Stimulated activated CD8-positive, alpha-beta memory T cell treated with anti-CD3 and anti-CD28 coated beads, Interleukin-15, amount 100 ng/mL, for 24 hours (primary cell): ENCODE results near the gene FXR2.

Experiments
- DNase-seq: peaks from one replicate; pipeline ENCODE4 v3.0.0-alpha.2; 2020; ENCODE audit warnings: low read depth

Gene FXR2

GRCh38 chr17:7570351-7570750 lies 44.3 kb downstream of the FXR2 start:
- DNase-seq = no peak

GRCh38 chr17:7569571-7569970 lies 45.1 kb downstream of the FXR2 start:
- no peak for DNase-seq

GRCh38 chr17:7563115-7563869 lies 51.4 kb downstream of the FXR2 start:
- no peak for DNase-seq

GRCh38 chr17:7562208-7562605 lies 52.5 kb downstream of the FXR2 start:
- DNase-seq = no peak

GRCh38 chr17:7561589-7562207 lies 53.0 kb downstream of the FXR2 start, which contains the start of gene SENP3:
TSS of gene SENP3 (plus strand) at chr17:7561919. CDS start at chr17:7563077, 1,158 bp downstream.
- DNase-seq = peak; percentile 91

- peak; percentile 63 for DNase-seq
Measured at GRCh38 chr17:7561028-7561575, 53.6 kb downstream of the FXR2 start.

GRCh38 chr17:7560172-7561027 lies 54.3 kb downstream of the FXR2 start:
- DNase-seq = no peak

- no peak for DNase-seq
Measured at GRCh38 chr17:7559320-7560171, 55.2 kb downstream of the FXR2 start.

- no peak for DNase-seq
Measured at GRCh38 chr17:7558544-7559319, 56.0 kb downstream of the FXR2 start, which contains the start of gene TNFSF13. TSS of gene TNFSF13 (plus strand) at chr17:7558750. CDS start at chr17:7559040, 290 bp downstream.

GRCh38 chr17:7557775-7558543 lies 56.7 kb downstream of the FXR2 start:
- no peak for DNase-seq

GRCh38 chr17:7557147-7557764 lies 57.4 kb downstream of the FXR2 start:
- no peak for DNase-seq

- DNase-seq = no peak
Measured at GRCh38 chr17:7556627-7557026, 58.1 kb downstream of the FXR2 start.

- no peak for DNase-seq
Measured at GRCh38 chr17:7555320-7555948, 59.3 kb downstream of the FXR2 start.

GRCh38 chr17:7553356-7553755 lies 61.3 kb downstream of the FXR2 start:
- DNase-seq = no peak

- DNase-seq = no peak
Measured at GRCh38 chr17:7552621-7553051, 62.1 kb downstream of the FXR2 start.

GRCh38 chr17:7551396-7551795 lies 63.3 kb downstream of the FXR2 start:
- no peak for DNase-seq

GRCh38 chr17:7550344-7550743 lies 64.4 kb downstream of the FXR2 start:
- DNase-seq = no peak

- DNase-seq = no peak
Measured at GRCh38 chr17:7549401-7550055, 65.2 kb downstream of the FXR2 start.
